Tibial artery (tissue), 4 donors: ENCODE measurements around the gene ATP5PO.

ENCODE experiments used
- DNase-seq, 2 donors: peaks; one replicate each; pipeline ENCODE4 v3.0.0-alpha.2; 2019
- H3K27ac ChIP-seq, 2 donors: fragments of 200-600 bp; sonication (generic) in 1 of 2; 1 replicate in 1 of 2; 2 replicates in 1 of 2; pipeline ENCODE4 v1.5.1; 2018 to 2019; ENCODE audit warnings: mild to moderate bottlenecking in 1 of 2
- H3K27me3 ChIP-seq, 2 donors: fragments of 200-600 bp; sonication (generic) in 1 of 2; one replicate each; pipeline versions ENCODE4 v1.5.1 to v1.6.0; 2016 to 2019
- H3K36me3 ChIP-seq, 3 donors: fragments of 200-600 bp; sonication (generic) in 2 of 3; one replicate each; pipeline ENCODE4 v1.5.1; 2016 to 2019; ENCODE audit warnings: mild to moderate bottlenecking in 2 of 3
- H3K4me1 ChIP-seq, 4 donors: fragments of 200-600 bp; sonication (generic) in 2 of 4; 1 replicate in 3 of 4; 2 replicates in 1 of 4; pipeline ENCODE4 v1.5.1; 2016 to 2019
- H3K4me3 ChIP-seq, 2 donors: fragments of 200-600 bp; sonication (generic) in 1 of 2; 1 replicate in 1 of 2; 2 replicates in 1 of 2; pipeline ENCODE4 v1.5.1; 2018 to 2019; ENCODE audit warnings: mild to moderate bottlenecking in 2 of 2
- H3K9me3 ChIP-seq, 3 donors: fragments of 200-600 bp; sonication (generic) in 1 of 3; one replicate each; pipeline ENCODE4 v1.5.1; 2016 to 2019
- intact Hi-C: fragments of 100-400 bp; cut with DNase I; formaldehyde crosslinking; loops from one replicate; pipeline ENCODE4 v1.15.0; 2023; ENCODE audit warnings: low total_unique reads
- TF ChIP-seq, protein P1 (sequence below), 2 experiments: fragments of 200-600 bp in 1 of 2; fragments of 450-650 bp in 1 of 2; IDR thresholded peaks; one replicate each; pipeline ENCODE4 v1.5.1; 2017 to 2019; ENCODE audit warnings: antibody characterized with exemption in 2 of 2, mild to moderate bottlenecking in 1 of 2, moderate library complexity in 1 of 2

ATP5PO gene

GRCh38 chr21:33897098-33897497 is 18.5 kb downstream of the ATP5PO start:
- intact Hi-C loops = loop anchor here (10.0 kb wide), 1 partner anchor 252 kb away; the partner anchor contains the start of genes CRYZL1 and ITSN1
- H3K27me3 ChIP-seq = no peaks in the 10 kb centered on the region
- H3K9me3 ChIP-seq = no peaks in the 10 kb centered on the region
- no peak overlapping the region for H3K27ac ChIP-seq
- TF ChIP-seq, protein P1, sequence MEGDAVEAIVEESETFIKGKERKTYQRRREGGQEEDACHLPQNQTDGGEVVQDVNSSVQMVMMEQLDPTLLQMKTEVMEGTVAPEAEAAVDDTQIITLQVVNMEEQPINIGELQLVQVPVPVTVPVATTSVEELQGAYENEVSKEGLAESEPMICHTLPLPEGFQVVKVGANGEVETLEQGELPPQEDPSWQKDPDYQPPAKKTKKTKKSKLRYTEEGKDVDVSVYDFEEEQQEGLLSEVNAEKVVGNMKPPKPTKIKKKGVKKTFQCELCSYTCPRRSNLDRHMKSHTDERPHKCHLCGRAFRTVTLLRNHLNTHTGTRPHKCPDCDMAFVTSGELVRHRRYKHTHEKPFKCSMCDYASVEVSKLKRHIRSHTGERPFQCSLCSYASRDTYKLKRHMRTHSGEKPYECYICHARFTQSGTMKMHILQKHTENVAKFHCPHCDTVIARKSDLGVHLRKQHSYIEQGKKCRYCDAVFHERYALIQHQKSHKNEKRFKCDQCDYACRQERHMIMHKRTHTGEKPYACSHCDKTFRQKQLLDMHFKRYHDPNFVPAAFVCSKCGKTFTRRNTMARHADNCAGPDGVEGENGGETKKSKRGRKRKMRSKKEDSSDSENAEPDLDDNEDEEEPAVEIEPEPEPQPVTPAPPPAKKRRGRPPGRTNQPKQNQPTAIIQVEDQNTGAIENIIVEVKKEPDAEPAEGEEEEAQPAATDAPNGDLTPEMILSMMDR (IDR thresholded peaks at IDR 0.05) = no peak
- DNase-seq = no peak
- H3K4me1 ChIP-seq = peaks cover 0 to 25% (median 9%) of the 10 kb centered on the region in 4 donors
- H3K4me3 ChIP-seq = no peak overlapping the region
- peaks cover 0 to 2% (median under 1%) of the 10 kb centered on the region in 3 donors for H3K36me3 ChIP-seq

DNA sequence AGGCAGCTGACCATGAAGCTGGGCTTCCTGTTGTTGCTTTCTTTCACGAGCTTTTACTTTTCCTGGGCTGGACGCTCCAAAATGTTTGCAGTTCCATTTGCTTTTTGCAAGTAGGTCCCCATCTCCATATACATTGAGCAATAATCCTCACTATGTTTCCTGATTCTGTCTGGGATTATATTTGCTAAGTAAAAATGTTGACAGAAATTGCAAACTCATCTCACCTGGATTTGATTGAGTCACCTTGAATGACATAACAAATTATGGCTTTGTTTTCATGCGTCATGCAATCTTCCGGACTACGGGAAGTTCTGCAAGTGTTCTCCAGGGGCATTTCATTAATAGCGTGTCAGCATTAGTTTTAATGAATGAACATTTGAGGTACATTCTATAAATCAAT is 18.9 kb downstream of the ATP5PO start:
- TF ChIP-seq, protein P1 (IDR thresholded peaks at IDR 0.05) = no peak
- no peaks in the 10 kb centered on the region for H3K27me3 ChIP-seq
- no peak overlapping the region for H3K27ac ChIP-seq
- H3K9me3 ChIP-seq = no peaks in the 10 kb centered on the region
- no peak for DNase-seq
- H3K4me1 ChIP-seq = peaks cover 0 to 25% (median 9%) of the 10 kb centered on the region in 4 donors
- intact Hi-C loops = loop anchor here (10.0 kb wide), 1 partner anchor 252 kb away; the partner anchor contains the start of genes CRYZL1 and ITSN1
- no peak overlapping the region for H3K4me3 ChIP-seq
- H3K36me3 ChIP-seq = no peaks in the 10 kb centered on the region

DNA sequence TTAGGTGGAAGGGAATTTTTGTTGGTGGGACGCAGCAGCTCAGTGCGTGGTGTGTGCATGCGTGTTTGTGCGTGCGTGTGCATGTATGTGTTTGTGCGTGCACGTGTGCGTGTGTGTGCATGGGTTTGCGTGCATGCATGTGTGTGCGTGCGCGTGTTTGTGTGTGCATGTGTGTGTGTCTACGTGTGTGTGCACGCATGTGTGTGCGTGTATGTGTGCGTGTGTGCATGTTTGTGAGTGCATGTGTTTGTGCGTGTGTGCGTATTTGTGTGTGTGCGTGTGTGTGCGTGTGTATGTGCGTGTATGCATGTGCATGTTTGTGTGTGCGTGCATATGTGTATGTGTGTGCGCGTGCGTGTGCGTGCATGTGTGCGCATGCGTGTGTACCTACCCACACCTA is 20.2 kb downstream of the ATP5PO start:
- H3K4me3 ChIP-seq = no peak overlapping the region
- intact Hi-C loops = loop anchor here (10.0 kb wide), 1 partner anchor 251 kb away; the partner anchor contains the start of genes CRYZL1 and ITSN1

DNA sequence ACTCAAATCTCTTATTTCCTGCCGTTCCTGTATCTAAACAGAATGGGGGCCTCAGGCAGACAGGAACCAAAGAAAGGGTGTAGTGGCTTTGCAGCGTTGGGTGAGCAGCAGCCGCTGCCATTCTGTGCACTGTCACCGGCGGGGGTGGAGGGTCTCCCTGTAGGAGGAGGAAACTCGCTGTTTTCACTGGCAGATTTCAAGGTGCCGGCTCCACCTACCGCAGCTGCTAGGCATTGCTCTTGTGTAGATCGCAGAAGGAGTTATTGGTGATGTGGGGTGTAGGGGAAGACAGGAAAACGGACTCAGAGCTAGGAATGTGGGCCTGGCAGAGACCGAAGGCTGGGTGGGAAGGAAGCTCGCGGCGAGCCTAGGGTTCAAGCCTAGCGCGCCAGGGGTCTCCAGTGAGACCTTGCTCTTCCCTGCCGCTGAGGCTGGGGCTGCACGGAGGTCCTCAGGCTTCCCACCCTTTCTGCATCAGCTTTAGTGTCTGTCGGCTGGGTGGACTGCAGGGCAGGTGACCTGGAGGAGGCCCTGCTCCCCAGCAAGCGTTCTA is 20.8 kb downstream of the ATP5PO start:
- TF ChIP-seq, protein P1 (IDR thresholded peaks at IDR 0.05) = peak; percentile 76 to 78
- intact Hi-C loops = loop anchor here (10.0 kb wide), 1 partner anchor 250 kb away; the partner anchor contains the start of genes CRYZL1 and ITSN1
- peaks cover 0 to 25% (median 9%) of the 10 kb centered on the region in 4 donors for H3K4me1 ChIP-seq
- H3K36me3 ChIP-seq = no peaks in the 10 kb centered on the region
- DNase-seq = peak; percentile 79 to 86
- no peaks in the 10 kb centered on the region for H3K9me3 ChIP-seq
- H3K27me3 ChIP-seq = no peaks in the 10 kb centered on the region
- peak overlapping the region in 1 of 2 donors; percentile 12 for H3K27ac ChIP-seq
- peak overlapping the region; percentile 34 to 46 for H3K4me3 ChIP-seq

More for the DNA sequence above, 20.2 kb downstream of the ATP5PO start:
- no peaks in the 10 kb centered on the region for H3K36me3 ChIP-seq
- H3K4me1 ChIP-seq = peaks cover 0 to 25% (median 9%) of the 10 kb centered on the region in 4 donors
- H3K27me3 ChIP-seq = no peaks in the 10 kb centered on the region
- DNase-seq = no peak
- H3K27ac ChIP-seq = no peak overlapping the region
- TF ChIP-seq, protein P1 (IDR thresholded peaks at IDR 0.05) = no peak
- no peaks in the 10 kb centered on the region for H3K9me3 ChIP-seq

DNA sequence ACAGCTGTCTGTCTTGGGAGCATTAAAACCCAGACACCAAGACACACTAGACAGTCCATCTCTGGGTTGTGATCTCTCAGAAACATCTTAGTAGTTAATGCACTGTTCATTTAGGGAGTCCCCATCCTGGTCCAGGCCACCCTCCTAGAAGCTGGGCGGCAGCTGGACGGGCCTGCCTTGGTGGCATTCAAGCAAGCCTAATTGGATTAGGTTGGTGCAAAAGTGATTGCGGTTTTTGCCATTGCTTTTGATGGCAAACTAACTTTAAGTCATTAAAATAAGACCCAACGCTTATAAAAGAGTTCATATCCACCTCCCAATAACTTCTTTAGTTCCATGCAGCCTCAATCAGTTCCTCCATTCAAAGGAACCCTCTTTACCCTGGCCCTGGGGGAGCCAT is 21.7 kb downstream of the ATP5PO start:
- no peaks in the 10 kb centered on the region for H3K27me3 ChIP-seq

More for the DNA sequence above, 21.7 kb downstream of the ATP5PO start:
- H3K9me3 ChIP-seq = no peaks in the 10 kb centered on the region
- no peaks in the 10 kb centered on the region for H3K36me3 ChIP-seq
- H3K4me3 ChIP-seq = no peak overlapping the region
- peaks cover 0 to 18% (median 6%) of the 10 kb centered on the region in 4 donors for H3K4me1 ChIP-seq
- TF ChIP-seq, protein P1 (IDR thresholded peaks at IDR 0.05) = no peak
- H3K27ac ChIP-seq = no peak overlapping the region
- intact Hi-C loops = loop anchor here (10.0 kb wide), 1 partner anchor 249 kb away; the partner anchor contains the start of genes CRYZL1 and ITSN1
- DNase-seq = no peak
